H9 (cell line): ENCODE data around the gene RNPS1. TPM values are rescaled to one million over a fixed set of nuclear protein-coding genes. Genes with fewer than 3 reads are reported as not detected.
"Not testable (repeated sequence)": the region's sequence is repeated elsewhere in the genome, so short reads cannot be mapped to it uniquely, and the experiment has no call there.

Source experiments
- DNase-seq: peaks from one replicate; pipeline ENCODE4 v3.0.0-alpha.2; 2017
- H2AFZ ChIP-seq: one replicate; pipeline ENCODE4 v1.6.1; 2013; ENCODE audit warnings: mild to moderate bottlenecking, low read length, control low read depth, moderate library complexity
- H2AK5ac ChIP-seq: 2 replicates; pipeline ENCODE4 v1.6.1; 2013; ENCODE audit warnings: low read length, control low read depth, mixed read lengths; ENCODE audit not compliant: insufficient read length
- H2BK120ac ChIP-seq: one replicate; pipeline ENCODE4 v1.6.1; 2013; ENCODE audit warnings: low read depth, mild to moderate bottlenecking, low read length, control low read depth, inconsistent platforms; ENCODE audit not compliant: poor library complexity, severe bottlenecking
- H2BK12ac ChIP-seq: 2 replicates; pipeline ENCODE4 v1.6.1; 2013; ENCODE audit warnings: low read length, control low read depth, mixed read lengths, low read depth; ENCODE audit not compliant: insufficient read length
- H2BK15ac ChIP-seq: 2 replicates; pipeline ENCODE4 v1.6.1; 2013; ENCODE audit warnings: low read depth, low read length, control low read depth
- H2BK20ac ChIP-seq: one replicate; pipeline ENCODE4 v1.6.1; 2013; ENCODE audit warnings: low read depth, mild to moderate bottlenecking, low read length, control low read depth, inconsistent platforms; ENCODE audit not compliant: poor library complexity, severe bottlenecking
- H2BK5ac ChIP-seq: 2 replicates; pipeline ENCODE4 v1.6.1; 2013; ENCODE audit warnings: low read length, control low read depth, mixed read lengths; ENCODE audit not compliant: insufficient read length
- H3K14ac ChIP-seq: 2 replicates; pipeline ENCODE4 v1.6.1; 2013; ENCODE audit warnings: low read length, control low read depth; ENCODE audit not compliant: insufficient read depth
- H3K18ac ChIP-seq: 2 replicates; pipeline ENCODE4 v1.6.1; 2013; ENCODE audit warnings: low read depth, mild to moderate bottlenecking, mixed read lengths, low read length, control low read depth; ENCODE audit not compliant: insufficient read length
- H3K23ac ChIP-seq: 2 replicates; pipeline ENCODE4 v1.6.1; 2013; ENCODE audit warnings: low read length, control low read depth, mixed read lengths, low read depth; ENCODE audit not compliant: insufficient read length
- H3K23me2 ChIP-seq: 2 replicates; pipeline ENCODE4 v1.6.1; 2013; ENCODE audit warnings: low read depth, mild to moderate bottlenecking, mixed read lengths, low read length, control low read depth; ENCODE audit not compliant: insufficient read length, poor library complexity, severe bottlenecking
- H3K27ac ChIP-seq: 2 replicates; pipeline ENCODE4 v1.5.1; 2013; ENCODE audit warnings: low read length, control low read depth, mixed read lengths, low read depth; ENCODE audit not compliant: insufficient read length
- H3K27me3 ChIP-seq: 2 replicates; pipeline ENCODE4 v1.6.1; 2013; ENCODE audit warnings: low read length, control low read depth, inconsistent platforms; ENCODE audit not compliant: insufficient read depth
- H3K4ac ChIP-seq: 2 replicates; pipeline ENCODE4 v1.6.1; 2013; ENCODE audit warnings: low read depth, mild to moderate bottlenecking, control low read depth, inconsistent platforms, low read length, moderate library complexity
- H3K4me1 ChIP-seq: 2 replicates; pipeline ENCODE4 v1.6.1; 2013; ENCODE audit warnings: low read length, control low read depth, inconsistent platforms; ENCODE audit not compliant: insufficient read depth
- H3K4me2 ChIP-seq: 2 replicates; pipeline ENCODE4 v1.6.1; 2013; ENCODE audit warnings: low read length, control low read depth, mixed read lengths; ENCODE audit not compliant: insufficient read length, insufficient read depth
- H3K56ac ChIP-seq: 2 replicates; pipeline ENCODE4 v1.6.1; 2013; ENCODE audit warnings: low read depth, mild to moderate bottlenecking, mixed read lengths, low read length, control low read depth; ENCODE audit not compliant: insufficient read length
- H3K79me1 ChIP-seq: 2 replicates; pipeline ENCODE4 v1.6.1; 2013; ENCODE audit warnings: low read depth, mild to moderate bottlenecking, moderate library complexity, low read length, control low read depth, inconsistent platforms; ENCODE audit not compliant: insufficient read depth, poor library complexity, severe bottlenecking
- H3K79me2 ChIP-seq: 2 replicates; pipeline ENCODE4 v1.6.1; 2013; ENCODE audit warnings: low read length, control low read depth, inconsistent platforms; ENCODE audit not compliant: insufficient read depth
- H3K9ac ChIP-seq: 2 replicates; pipeline ENCODE4 v1.6.1; 2013; ENCODE audit warnings: low read length, control low read depth, mixed read lengths; ENCODE audit not compliant: insufficient read length; ENCODE audit errors: extremely low read depth
- H3K9me3 ChIP-seq: one replicate; pipeline ENCODE4 v1.6.1; 2013; ENCODE audit warnings: low read depth, low read length, inconsistent platforms; ENCODE audit not compliant: control insufficient read depth
- H3T11ph ChIP-seq: one replicate; pipeline ENCODE4 v1.6.1; 2013; ENCODE audit warnings: mild to moderate bottlenecking, low read length, control low read depth, inconsistent platforms
- H4K20me1 ChIP-seq: one replicate; pipeline ENCODE4 v1.6.1; 2013; ENCODE audit not compliant: control insufficient read depth, insufficient read length, insufficient read depth
- H4K5ac ChIP-seq: 2 replicates; pipeline ENCODE4 v1.6.1; 2013; ENCODE audit warnings: low read depth, mild to moderate bottlenecking, mixed read lengths, low read length, control low read depth; ENCODE audit not compliant: insufficient read length
- H4K8ac ChIP-seq: replicated peaks from 2 replicates; pipeline ENCODE4 v1.6.1; 2013; ENCODE audit warnings: low read length, control low read depth, mixed read lengths, low read depth; ENCODE audit not compliant: insufficient read length
- H4K91ac ChIP-seq: 2 replicates; pipeline ENCODE4 v1.6.1; 2013; ENCODE audit warnings: low read depth, mild to moderate bottlenecking, moderate library complexity, mixed read lengths, low read length, control low read depth; ENCODE audit not compliant: insufficient read length
- H3K27ac Mint-ChIP-seq, 3 experiments: 2 replicates in 2 of 3; 3 replicates in 1 of 3; pipeline ENCODE4 v1.8.0; 2020 to 2021; ENCODE audit warnings: mixed read lengths in 3 of 3, mild to moderate bottlenecking in 1 of 3, moderate library complexity in 1 of 3
- H3K27me3 Mint-ChIP-seq: 2 replicates; pipeline ENCODE4 v1.8.0; 2021; ENCODE audit warnings: low read depth, mild to moderate bottlenecking, moderate library complexity, mixed read lengths
- H3K36me3 Mint-ChIP-seq, 3 experiments: 2 replicates in 2 of 3; 3 replicates in 1 of 3; pipeline ENCODE4 v1.8.0; 2020 to 2021; ENCODE audit warnings: low read depth in 3 of 3, mixed read lengths in 3 of 3; ENCODE audit not compliant: insufficient read depth in 1 of 3
- H3K4me1 Mint-ChIP-seq, 2 experiments: 2 replicates each; pipeline ENCODE4 v1.8.0; 2020; ENCODE audit warnings: mixed read lengths in 2 of 2
- H3K4me3 Mint-ChIP-seq, 2 experiments: 2 replicates in 1 of 2; 3 replicates in 1 of 2; pipeline ENCODE4 v1.8.0; 2020 to 2021; ENCODE audit warnings: mild to moderate bottlenecking in 2 of 2, mixed read lengths in 2 of 2, moderate library complexity in 1 of 2
- H3K9me3 Mint-ChIP-seq, 2 experiments: 2 replicates in 1 of 2; 3 replicates in 1 of 2; pipeline ENCODE4 v1.8.0; 2020; ENCODE audit warnings: mild to moderate bottlenecking in 2 of 2, mixed read lengths in 2 of 2, moderate library complexity in 1 of 2
- WGBS: extraction: QIAGEN DNeasy Blood & Tissue Kit; methylation state at CpG from one replicate; pipeline ENCODE4 v1.1.7; 2013; ENCODE audit warnings: missing lambda C conversion rate, low lambda C conversion rate, mixed read lengths; ENCODE audit not compliant: insufficient read length; ENCODE audit errors: extremely low coverage; 5-methylcytosine and 5-hydroxymethylcytosine counted together
- total RNA-seq: library from RNA; stranded (reverse); gene quantifications from 2 replicates; pipeline ENCODE4 v1.2.1, GENCODE V29; 2021
- TF ChIP-seq, protein P1 (sequence below): fragments of 200-600 bp; sonication (generic); conservative IDR thresholded peaks from 3 replicates; pipeline ENCODE4 v1.8.0; 2021; ENCODE audit warnings: antibody characterized with exemption, mild to moderate bottlenecking

RNPS1 gene
- total RNA-seq, 1 experiment from 2014 or later: 384 TPM

DNA sequence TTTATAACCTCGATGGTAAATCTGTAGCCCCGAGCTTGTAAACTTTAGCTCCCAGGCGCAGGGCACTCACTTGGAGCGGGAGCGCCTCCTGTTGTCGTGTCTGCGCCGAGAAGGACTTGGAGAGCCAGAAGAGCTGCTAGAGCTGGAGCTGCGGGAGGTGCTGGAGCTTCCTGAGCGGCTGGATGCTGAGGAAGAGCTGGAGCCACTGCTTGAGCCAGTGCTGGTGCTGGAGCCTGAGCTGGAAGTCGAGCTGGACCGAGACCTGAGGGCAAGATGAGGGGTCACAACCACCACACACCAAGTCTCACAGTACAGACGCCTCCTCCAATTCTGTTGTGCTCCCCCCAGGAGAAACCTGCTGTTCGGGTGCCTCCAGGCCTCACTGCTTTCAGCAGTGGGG lies 4.9 kb downstream of the RNPS1 start:
- H4K20me1 ChIP-seq, H3K4me3 Mint-ChIP-seq: not testable (repeated sequence)
- peaks cover 39% of the 10 kb centered on the region for H3K79me2 ChIP-seq

More for the DNA sequence above, 4.9 kb downstream of the RNPS1 start:
- H2AK5ac ChIP-seq, H3K27ac ChIP-seq, H3K9me3 Mint-ChIP-seq, H2BK12ac ChIP-seq, H2BK5ac ChIP-seq, H3K23ac ChIP-seq, H3K9me3 ChIP-seq, H3K79me1 ChIP-seq, H3K4me2 ChIP-seq, H3T11ph ChIP-seq, DNase-seq, H2BK20ac ChIP-seq, H4K8ac ChIP-seq, H3K14ac ChIP-seq, H2BK120ac ChIP-seq, H3K23me2 ChIP-seq, H4K91ac ChIP-seq, H4K5ac ChIP-seq, H3K4ac ChIP-seq, H3K27me3 Mint-ChIP-seq, H3K27me3 ChIP-seq, H3K4me1 ChIP-seq, H3K56ac ChIP-seq, H2AFZ ChIP-seq, H3K9ac ChIP-seq, H3K18ac ChIP-seq, H2BK15ac ChIP-seq: not testable (repeated sequence)
- no CpG with 5 or more reads among the region's 14 CpGs for WGBS
- Mint-ChIP-seq H3K4me1 (peaks cover 19 to 22% of the 10 kb centered on the region in 2 experiments), H3K36me3 (peaks cover 57 to 89% (median 79%) of the 10 kb centered on the region in 3 experiments), H3K27ac (peak overlapping the region in 1 of 3 experiments; percentile 16; a peak in 1 of 7 replicates)
- TF ChIP-seq, protein P1, sequence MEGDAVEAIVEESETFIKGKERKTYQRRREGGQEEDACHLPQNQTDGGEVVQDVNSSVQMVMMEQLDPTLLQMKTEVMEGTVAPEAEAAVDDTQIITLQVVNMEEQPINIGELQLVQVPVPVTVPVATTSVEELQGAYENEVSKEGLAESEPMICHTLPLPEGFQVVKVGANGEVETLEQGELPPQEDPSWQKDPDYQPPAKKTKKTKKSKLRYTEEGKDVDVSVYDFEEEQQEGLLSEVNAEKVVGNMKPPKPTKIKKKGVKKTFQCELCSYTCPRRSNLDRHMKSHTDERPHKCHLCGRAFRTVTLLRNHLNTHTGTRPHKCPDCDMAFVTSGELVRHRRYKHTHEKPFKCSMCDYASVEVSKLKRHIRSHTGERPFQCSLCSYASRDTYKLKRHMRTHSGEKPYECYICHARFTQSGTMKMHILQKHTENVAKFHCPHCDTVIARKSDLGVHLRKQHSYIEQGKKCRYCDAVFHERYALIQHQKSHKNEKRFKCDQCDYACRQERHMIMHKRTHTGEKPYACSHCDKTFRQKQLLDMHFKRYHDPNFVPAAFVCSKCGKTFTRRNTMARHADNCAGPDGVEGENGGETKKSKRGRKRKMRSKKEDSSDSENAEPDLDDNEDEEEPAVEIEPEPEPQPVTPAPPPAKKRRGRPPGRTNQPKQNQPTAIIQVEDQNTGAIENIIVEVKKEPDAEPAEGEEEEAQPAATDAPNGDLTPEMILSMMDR: peak; percentile 17; the same call in 2 of the 3 replicates
